Ovary (tissue), 9 donors: ENCODE results near the gene MYH11. TPM values are rescaled to one million over a fixed set of nuclear protein-coding genes. Genes with fewer than 3 reads are reported as not detected.

ENCODE experiments used
- DNase-seq, 5 donors: peaks; one replicate each; pipeline ENCODE4 v3.0.0-alpha.2; 2019 to 2020
- H3K27ac ChIP-seq, 2 donors: fragments of 200-600 bp; one replicate each; pipeline versions ENCODE4 v1.5.1 to v1.8.0; 2019 to 2022
- H3K27me3 ChIP-seq: fragments of 200-600 bp; one replicate; pipeline ENCODE4 v1.8.0; 2022
- H3K36me3 ChIP-seq: fragments of 200-600 bp; sonication (generic); one replicate; pipeline ENCODE4 v1.5.1; 2019
- H3K4me1 ChIP-seq: one replicate; pipeline ENCODE4 v1.8.1; 2013; ENCODE audit warnings: mild to moderate bottlenecking, moderate library complexity; ENCODE audit not compliant: insufficient read depth
- H3K4me3 ChIP-seq: fragments of 200-600 bp; sonication (generic); one replicate; pipeline ENCODE4 v1.5.1; 2017
- H3K9me3 ChIP-seq, 2 donors: fragments of 200-600 bp in 1 of 2; sonication (generic) in 1 of 2; one replicate each; pipeline versions ENCODE4 v1.5.1 to v1.8.1; 2013 to 2019; ENCODE audit warnings: mild to moderate bottlenecking in 1 of 2, moderate library complexity in 1 of 2
- CTCF ChIP-seq, 3 donors: fragments of 450-650 bp in 2 of 3; fragments of 200-600 bp in 1 of 3; IDR thresholded peaks; one replicate each; pipeline versions ENCODE4 v1.5.1 to v1.8.0; 2016 to 2022; ENCODE audit warnings: antibody characterized with exemption in 3 of 3, mild to moderate bottlenecking in 1 of 3
- EP300 ChIP-seq: sonication (generic); formaldehyde crosslinking; IDR thresholded peaks from one replicate; pipeline ENCODE4 v1.6.1; 2017; ENCODE audit warnings: antibody characterized with exemption
- POLR2A ChIP-seq: fragments of 450-650 bp; IDR thresholded peaks from one replicate; pipeline ENCODE4 v1.6.1; 2017; ENCODE audit warnings: antibody characterized with exemption, mild to moderate bottlenecking, moderate library complexity
- WGBS, 3 donors: extraction: QIAGEN DNeasy Blood & Tissue Kit in 1 of 3; methylation state at CpG; one replicate each; pipeline versions ENCODE4 v1.1.5 to v1.1.7; 2013 to 2017; 5-methylcytosine and 5-hydroxymethylcytosine counted together
- intact Hi-C, 4 donors: fragments of 100-400 bp; cut with DNase I; formaldehyde crosslinking; loops; one replicate each; pipeline versions ENCODE4 v1.11.0 to v1.15.1; 2022 to 2023
- polyA plus RNA-seq, 2 donors: library from polyadenylated mRNA; stranded (reverse); fragments of 200-250 nt in 1 of 2; fragments of 350-450 nt in 1 of 2; fragmentation: Illumina TruSeq in 1 of 2; extraction: RNeasy Lipid Tissue Mini Kit (QIAGEN cat#74804) in 1 of 2; gene quantifications; one replicate each; pipeline ENCODE4 v1.2.3, GENCODE V29; 2013 to 2014
- total RNA-seq, 7 donors: library from RNA; depleted of rRNA in 2 of 7; stranded (reverse); fragments of >200 nt in 2 of 7; fragmentation: NEBNext Ultra II Directional in 3 of 7; extraction: Animal tissue kit (Norgen Biotek cat#: 25700) in 3 of 7; gene quantifications; one replicate each; pipeline versions ENCODE4 v1.1.0 to v1.2.4, GENCODE V29; 2016 to 2023
- donor health status: DM: no; HTN: no; CAD: no; lungs with moderate emphysema.
- donor health status: DM: no; HTN: no; CAD: no.
- donor health status: Bipolar disorder and iron deficiency.
- donor health status: DM: yes; HTN: yes; CAD: no.
- donor health status: DM: no; HTN: no; CAD: no.
- donor health status: DM: yes; HTN: yes; CAD: no.

MYH11 gene
- total and polyA plus RNA-seq, 9 donors: 50.9 to 2,765 (median 263) TPM

GRCh38 chr16:15834502-15834901, 22.3 kb downstream of the MYH11 start:
- H3K27ac ChIP-seq: no peak overlapping the region
- TF ChIP-seq CTCF (IDR thresholded peaks at IDR 0.05) (no peak), EP300 (no peak), POLR2A (no peak)
- H3K36me3 ChIP-seq: no peaks in the 10 kb centered on the region
- 70 to 85% (median 83%) methylated on average over 4 of the region's 4 CpGs for WGBS, 3 donors
- no peaks in the 10 kb centered on the region for H3K27me3 ChIP-seq
- DNase-seq: no peak
- intact Hi-C loops: no loop called here
- H3K9me3 ChIP-seq: no peaks in the 10 kb centered on the region
- H3K4me3 ChIP-seq: no peak overlapping the region
- H3K4me1 ChIP-seq: no peaks in the 10 kb centered on the region

GRCh38 chr16:15833541-15833940, 23.3 kb downstream of the MYH11 start:
- no peak overlapping the region for H3K4me3 ChIP-seq
- intact Hi-C loops: no loop called here
- H3K9me3 ChIP-seq: no peaks in the 10 kb centered on the region
- no peak for DNase-seq
- 49 to 57% (median 52%) methylated on average over 9 of the region's 9 CpGs for WGBS, 3 donors
- no peaks in the 10 kb centered on the region for H3K36me3 ChIP-seq
- TF ChIP-seq EP300: no peak
- TF ChIP-seq CTCF (IDR thresholded peaks at IDR 0.05): no peak
- no peak for TF ChIP-seq POLR2A
- peaks cover 3% of the 10 kb centered on the region for H3K4me1 ChIP-seq
- no peaks in the 10 kb centered on the region for H3K27me3 ChIP-seq
- no peak overlapping the region for H3K27ac ChIP-seq

- no peaks in the 10 kb centered on the region for H3K9me3 ChIP-seq
- intact Hi-C loops: no loop called here
- H3K27ac ChIP-seq: no peak overlapping the region
- H3K4me1 ChIP-seq: peaks cover 3% of the 10 kb centered on the region
- DNase-seq: no peak
- no peaks in the 10 kb centered on the region for H3K36me3 ChIP-seq
- H3K4me3 ChIP-seq: no peak overlapping the region
- TF ChIP-seq EP300 (no peak), CTCF (IDR thresholded peaks at IDR 0.05) (no peak), POLR2A (no peak)
- H3K27me3 ChIP-seq: no peaks in the 10 kb centered on the region
- 91 to 94% (median 93%) methylated on average over 6 of the region's 6 CpGs for WGBS, 3 donors
Measured at GRCh38 chr16:15832241-15832640, 24.6 kb downstream of the MYH11 start.

GRCh38 chr16:15830832-15831451, 25.9 kb downstream of the MYH11 start:
- Histone ChIP-seq H3K27me3 (no peaks in the 10 kb centered on the region), H3K4me1 (peaks cover 3% of the 10 kb centered on the region), H3K27ac (no peak overlapping the region), H3K4me3 (no peak overlapping the region), H3K36me3 (no peaks in the 10 kb centered on the region), H3K9me3 (no peaks in the 10 kb centered on the region)
- 84 to 88% (median 86%) methylated on average over 6 of the region's 6 CpGs for WGBS, 3 donors
- intact Hi-C loops: no loop called here
- no peak for TF ChIP-seq POLR2A
- no peak for TF ChIP-seq CTCF (IDR thresholded peaks at IDR 0.05)
- no peak for TF ChIP-seq EP300
- DNase-seq: no peak
